Hypothalamus (tissue), 51 donors: ENCODE measurements around the gene RUBCN.

Experiments used
- DNase-seq, 51 donors: peaks; one replicate each; lab custom pipeline; 2025; lab: John Stamatoyannopoulos, UW

RUBCN gene

GRCh38 chr3:197736491-197737318, at the start of gene RUBCN:
RUBCN (minus strand) TSS chr3:197736904; CDS start chr3:197736719, 185 bp downstream.
- peak; percentile 53 to 98 (median 94) for DNase-seq

GRCh38 chr3:197784019-197784585, 47.4 kb upstream of the RUBCN start:
- DNase-seq: no peak

DNA sequence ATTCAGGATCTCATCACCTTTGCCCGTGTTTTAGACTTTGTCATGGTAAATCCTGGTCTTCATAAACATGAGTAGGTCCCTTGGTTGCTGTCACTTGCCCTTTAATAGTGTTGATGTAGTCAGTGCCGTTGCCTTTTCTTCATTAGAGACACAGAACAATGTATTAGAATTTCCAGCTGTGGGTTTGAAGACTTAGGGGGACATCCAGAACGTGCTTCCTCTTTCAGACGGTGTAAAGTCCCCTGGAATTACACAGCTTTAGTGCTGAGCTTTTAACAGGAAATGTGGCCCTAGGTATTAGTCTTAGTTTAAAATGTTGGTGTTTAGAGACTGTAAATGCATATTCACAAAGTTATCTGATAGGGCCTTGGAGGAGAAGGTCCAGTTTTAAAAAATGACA, 45.5 kb upstream of the RUBCN start:
- DNase-seq: no peak

- DNase-seq: no peak
Observed at GRCh38 chr3:197775317-197775716, 38.6 kb upstream of the RUBCN start.

GRCh38 chr3:197761784-197762183, 25.1 kb upstream of the RUBCN start:
- DNase-seq: no peak

- no peak for DNase-seq
Observed at GRCh38 chr3:197758512-197758911, 21.8 kb upstream of the RUBCN start.

GRCh38 chr3:197756704-197757103, 20.0 kb upstream of the RUBCN start:
- no peak for DNase-seq

GRCh38 chr3:197753263-197753662, 16.6 kb upstream of the RUBCN start:
- DNase-seq: no peak

- DNase-seq: no peak
Observed at GRCh38 chr3:197752107-197752506, 15.4 kb upstream of the RUBCN start.

DNA sequence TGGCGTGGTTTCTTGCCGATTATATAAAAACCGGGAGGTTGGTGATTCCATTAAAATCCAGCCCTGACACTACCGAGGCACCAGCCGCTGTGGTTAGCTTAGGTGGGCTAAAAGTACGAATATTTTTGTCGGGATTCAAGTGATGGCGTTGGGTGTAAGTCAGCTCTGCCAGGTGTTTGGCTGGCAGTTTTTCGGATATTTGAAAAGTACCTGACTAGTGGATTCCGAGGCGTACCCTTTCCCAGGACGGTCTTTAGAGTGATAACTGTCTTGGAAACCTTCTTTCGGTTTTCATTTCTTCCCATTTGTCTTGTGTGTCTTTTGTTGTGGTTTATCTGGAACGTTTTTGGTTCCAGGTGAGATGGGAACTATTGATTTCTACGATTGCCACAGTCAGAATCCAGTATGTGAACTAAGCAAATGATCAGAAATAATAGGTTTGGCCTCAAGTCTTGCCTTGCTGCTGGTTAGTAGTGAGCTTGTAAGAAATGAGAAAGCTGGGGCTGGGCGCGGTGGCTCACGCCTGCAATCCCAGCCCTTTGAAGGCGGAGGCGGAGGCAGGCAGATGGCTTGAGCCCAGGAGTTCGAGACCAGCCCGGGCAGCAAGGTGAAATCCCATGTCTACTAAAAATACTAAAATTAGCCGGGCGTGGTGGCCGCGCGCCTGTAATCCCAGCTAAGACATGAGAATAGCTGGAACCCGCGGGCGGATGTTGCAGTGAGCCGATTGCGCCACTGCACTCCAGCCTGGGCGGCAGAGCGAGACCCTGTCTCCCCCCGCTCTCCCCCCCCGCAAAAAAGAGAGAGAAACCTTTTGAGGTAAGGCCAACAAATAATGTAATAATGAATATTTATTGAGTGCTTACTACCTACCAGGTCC, 14.4 kb upstream of the RUBCN start:
- DNase-seq: peak in 30 of 51 donors; percentile 5 to 68 (median 26)

GRCh38 chr3:197750396-197750831, 13.7 kb upstream of the RUBCN start:
- DNase-seq: peak in 39 of 51 donors; percentile 11 to 70 (median 45)

GRCh38 chr3:197749601-197750395, 13.1 kb upstream of the RUBCN start, which contains the start of gene FYTTD1:
FYTTD1 (plus strand) TSS chr3:197749883; CDS start chr3:197749972, 89 bp downstream.
- peak; percentile 48 to 97 (median 88) for DNase-seq

DNA sequence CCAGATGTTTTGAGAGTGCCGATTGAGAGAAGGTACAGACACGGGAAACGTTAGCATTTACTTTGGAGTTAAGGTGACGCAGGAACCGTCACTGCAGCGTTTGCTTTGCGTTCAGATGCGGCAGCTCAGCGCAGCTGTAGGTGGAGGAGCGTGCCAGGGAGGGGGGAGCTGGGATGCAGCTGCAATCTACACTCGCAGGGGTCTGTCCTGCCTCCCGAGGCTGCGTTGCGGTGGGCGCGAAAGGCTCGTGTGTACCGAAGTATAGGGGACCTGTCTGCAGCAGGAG, 12.6 kb upstream of the RUBCN start:
- DNase-seq: peak in 14 of 51 donors; percentile 56 to 90 (median 74)

- peak in 1 of 51 donors; percentile 52 for DNase-seq
Observed at GRCh38 chr3:197748597-197749314, 12.1 kb upstream of the RUBCN start.

DNA sequence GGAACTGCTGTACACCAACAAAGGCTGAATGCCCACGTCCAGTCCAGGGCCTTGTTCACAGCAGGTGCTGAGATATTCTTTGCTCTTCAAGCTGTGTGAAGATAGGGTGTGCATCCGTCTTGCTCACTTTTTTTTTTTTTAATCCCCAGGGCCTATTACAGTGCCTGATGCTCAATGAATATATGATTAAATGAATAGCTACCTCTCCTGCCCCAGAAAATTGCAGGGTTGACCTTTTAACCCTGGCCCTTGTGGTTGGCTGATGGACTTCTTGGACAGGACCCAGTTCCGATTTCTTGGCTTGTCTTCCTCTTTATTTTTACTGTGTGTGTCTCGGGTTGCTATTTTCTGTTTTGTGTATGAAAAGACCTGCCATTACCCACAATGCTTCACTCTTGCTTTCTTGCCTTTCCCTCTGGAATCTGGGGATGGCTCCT, 10.1 kb upstream of the RUBCN start:
- DNase-seq: peak in 1 of 51 donors; percentile 6

DNA sequence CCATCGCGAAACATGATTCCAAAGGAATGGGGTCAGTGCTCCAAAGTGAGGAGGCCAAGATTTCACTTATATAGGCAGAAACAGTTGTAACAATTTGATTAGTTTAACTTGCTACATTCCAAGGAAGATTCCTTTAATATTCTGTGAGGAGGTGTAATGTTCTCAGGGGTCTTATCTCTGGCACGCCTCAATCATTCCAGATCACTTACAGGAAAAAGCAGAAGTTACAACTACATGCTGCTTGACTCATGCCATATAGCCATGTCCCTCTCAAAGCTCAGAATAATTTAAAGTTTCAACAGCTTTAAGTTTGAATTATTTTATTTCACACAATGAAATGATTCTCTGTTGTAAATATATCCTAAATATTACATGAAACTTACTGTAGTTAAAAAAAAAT, 9.5 kb upstream of the RUBCN start:
- DNase-seq: no peak

- DNase-seq: no peak
Observed at GRCh38 chr3:197742787-197743186, 6.1 kb upstream of the RUBCN start.

DNA sequence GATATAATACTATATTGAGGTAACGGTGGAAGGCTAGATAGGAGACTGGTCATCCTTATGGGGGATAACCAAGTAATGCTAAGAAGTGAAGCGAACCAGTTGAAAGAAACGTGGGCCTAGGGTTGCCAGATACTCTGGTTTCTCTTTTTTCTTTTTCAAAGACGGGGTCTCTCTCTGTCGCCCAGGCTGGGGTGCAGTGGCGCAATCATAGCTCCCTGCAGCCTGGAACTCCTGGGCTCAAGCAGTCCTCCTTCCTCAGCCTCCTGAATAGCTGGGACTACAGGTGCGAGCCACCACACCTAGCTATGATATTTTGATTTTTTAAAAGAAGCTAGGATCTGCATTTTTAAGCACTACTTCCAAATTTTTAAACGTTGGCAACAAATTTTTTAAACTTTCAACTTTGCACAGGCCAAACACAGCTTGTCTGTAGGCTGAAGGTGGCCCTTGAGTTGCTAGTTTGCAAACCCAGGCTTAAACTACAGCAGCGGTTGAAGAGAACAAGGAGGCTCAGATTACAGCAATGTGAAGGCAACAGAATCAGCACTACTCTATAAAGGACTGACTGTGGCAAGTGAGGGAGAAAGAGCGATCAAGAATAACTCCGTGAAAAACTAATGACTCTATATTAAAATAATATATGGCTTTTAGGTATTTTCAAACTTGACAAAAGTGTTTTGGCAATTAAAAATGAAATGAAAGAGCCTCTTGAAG, 1.2 kb upstream of the RUBCN start:
- DNase-seq: no peak

DNA sequence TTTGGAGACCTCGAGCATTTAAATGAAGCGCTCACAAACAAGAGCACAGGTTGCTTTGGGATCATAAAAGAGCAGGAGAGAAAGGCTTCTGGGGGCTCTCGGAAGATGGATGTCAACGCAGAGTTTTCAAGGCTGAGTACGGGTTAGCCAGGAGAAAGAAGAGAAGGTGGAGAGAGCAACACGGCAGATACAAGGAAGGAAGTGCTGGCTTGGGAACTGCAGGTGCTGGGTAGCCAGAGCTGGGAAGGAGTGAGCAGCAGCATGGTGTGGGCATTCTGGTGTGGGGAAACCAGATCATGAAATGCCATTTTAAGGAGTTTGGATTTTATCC, 580 bp upstream of the RUBCN start:
- no peak for DNase-seq
